HG02759 (cell line): ENCODE data around the gene TMEM131L.
"Not testable (repeated sequence)": the region's sequence is repeated elsewhere in the genome, so short reads cannot be mapped to it uniquely, and the experiment has no call there.

ENCODE experiments used
- ATAC-seq: cut with Tn5 transposase; IDR thresholded peaks from one replicate; pipeline ENCODE4 v1.9.1; 2021; ENCODE audit warnings: mild to moderate bottlenecking, moderate library complexity; ENCODE audit not compliant: unreplicated experiment

TMEM131L gene

GRCh38 chr4:153603835-153604234, 137.7 kb downstream of the TMEM131L start:
- ATAC-seq = no peak

- ATAC-seq = not testable (repeated sequence)
These were observed 142.9 kb downstream of the TMEM131L start for GRCh38 chr4:153609070-153609469.

- no peak for ATAC-seq
These were observed 144.6 kb downstream of the TMEM131L start for GRCh38 chr4:153610623-153611376.

GRCh38 chr4:153611679-153612078, 145.5 kb downstream of the TMEM131L start:
- ATAC-seq = no peak

- ATAC-seq = no peak
These were observed 146.7 kb downstream of the TMEM131L start for GRCh38 chr4:153612878-153613277.

- ATAC-seq = no peak
These were observed 149.9 kb downstream of the TMEM131L start for GRCh38 chr4:153616006-153616555.

GRCh38 chr4:153618833-153619232, 152.7 kb downstream of the TMEM131L start:
- no peak for ATAC-seq

- ATAC-seq = no peak
These were observed 153.7 kb downstream of the TMEM131L start for GRCh38 chr4:153619811-153620210.

GRCh38 chr4:153620352-153620751, 154.2 kb downstream of the TMEM131L start:
- ATAC-seq = no peak

GRCh38 chr4:153622093-153622492, 155.9 kb downstream of the TMEM131L start:
- no peak for ATAC-seq

GRCh38 chr4:153622778-153623240, 156.6 kb downstream of the TMEM131L start:
- no peak for ATAC-seq

- ATAC-seq = no peak
These were observed 157.3 kb downstream of the TMEM131L start for GRCh38 chr4:153623491-153623890.

GRCh38 chr4:153628796-153629315, 162.7 kb downstream of the TMEM131L start:
- ATAC-seq = no peak

GRCh38 chr4:153629776-153630175, 163.6 kb downstream of the TMEM131L start:
- ATAC-seq = no peak

GRCh38 chr4:153634738-153635353, 168.7 kb downstream of the TMEM131L start:
- ATAC-seq = no peak

- no peak for ATAC-seq
These were observed 169.7 kb downstream of the TMEM131L start for GRCh38 chr4:153635846-153636245.

- no peak for ATAC-seq
These were observed 171.0 kb downstream of the TMEM131L start for GRCh38 chr4:153637201-153637600.

GRCh38 chr4:153638011-153638410, 171.9 kb downstream of the TMEM131L start:
- ATAC-seq = no peak

GRCh38 chr4:153638999-153639398, 172.8 kb downstream of the TMEM131L start:
- no peak for ATAC-seq

GRCh38 chr4:153639833-153640802, 174.0 kb downstream of the TMEM131L start:
- ATAC-seq = no peak

- no peak for ATAC-seq
These were observed 175.4 kb downstream of the TMEM131L start for GRCh38 chr4:153641532-153641931.
